Activated T-helper 1 cell treated with anti-CD3 and anti-CD28 coated beads, Interleukin-2, amount 50 U/mL, for 16 hours (primary cell): ENCODE results near the gene FMNL3.
"Not testable (repeated sequence)": the region's sequence is repeated elsewhere in the genome, so short reads cannot be mapped to it uniquely, and the experiment has no call there.

ENCODE experiments used
- DNase-seq, 2 donors: peaks; one replicate each; pipeline ENCODE4 v3.0.0-alpha.2; 2020; ENCODE audit warnings: low read depth in 1 of 2, low spot score in 1 of 2

FMNL3 gene

DNA sequence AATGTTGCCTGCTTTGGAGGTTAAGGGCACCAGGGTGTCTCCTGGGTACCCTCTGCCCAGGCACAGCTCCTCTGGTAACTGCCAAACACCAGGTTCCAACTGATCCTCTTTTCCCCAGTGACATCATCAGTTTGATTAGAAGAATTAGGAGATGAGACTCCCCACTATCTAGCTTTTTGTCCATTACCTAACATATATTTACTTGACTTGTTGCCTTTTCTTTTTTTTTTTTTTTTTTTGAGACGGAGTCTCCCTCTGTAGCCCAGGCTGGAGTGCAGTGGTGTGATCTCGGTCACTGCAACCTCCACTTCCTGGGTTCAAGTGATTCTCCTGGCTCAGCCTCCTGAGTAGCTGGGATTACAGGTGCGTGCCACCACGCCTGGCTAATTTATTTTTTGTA lies 101.7 kb downstream of the FMNL3 start, which contains the start of gene FAM186B:
Gene FAM186B (minus strand): TSS at position 101 of the 400 bp plus-strand sequence. CDS start 162 bp downstream, outside the sequence.
- DNase-seq: not testable (repeated sequence)

DNA sequence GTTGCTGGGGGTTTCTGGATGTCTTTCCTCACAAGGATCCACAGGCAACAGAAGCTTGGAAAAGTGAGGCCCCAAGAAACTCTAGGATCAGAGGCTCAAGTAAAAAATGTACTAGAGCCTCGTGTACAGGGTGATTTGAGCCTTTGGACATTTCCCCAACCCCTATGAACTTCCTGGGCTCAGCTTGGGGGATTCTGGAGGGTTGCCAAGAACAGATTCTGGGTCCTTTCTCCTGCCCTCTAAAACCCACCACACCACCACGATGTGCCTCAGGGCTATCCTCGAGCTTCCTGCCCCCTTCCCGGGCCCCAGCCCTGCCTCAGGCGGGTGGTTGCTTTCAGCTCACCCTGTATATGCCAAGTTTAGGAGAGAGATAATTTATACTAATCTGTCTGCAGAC lies 102.3 kb downstream of the FMNL3 start:
- DNase-seq: no peak

- no peak for DNase-seq
These were observed 103.5 kb downstream of the FMNL3 start for GRCh38 chr12:49603721-49604120.

DNA sequence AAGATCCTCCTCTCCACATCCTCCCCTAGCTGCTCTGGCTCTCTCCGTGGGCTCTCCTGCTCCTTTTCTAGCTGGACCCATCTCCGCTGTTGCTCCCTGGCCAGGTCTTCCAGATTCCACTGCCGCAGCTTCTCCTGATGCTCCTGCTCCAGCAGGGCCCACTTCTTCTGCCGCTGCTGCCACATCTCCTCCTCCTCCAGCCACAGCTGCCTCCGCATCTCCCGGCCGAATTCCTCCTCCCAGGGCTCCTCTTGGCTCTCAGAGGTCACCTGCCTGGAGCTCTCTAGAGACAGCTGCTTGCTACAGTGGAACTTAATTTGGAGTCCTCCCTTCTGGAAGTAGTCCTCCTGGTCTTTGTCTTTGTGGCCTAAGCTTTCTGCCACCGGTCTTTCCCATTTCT lies 107.2 kb downstream of the FMNL3 start:
- DNase-seq: no peak

DNA sequence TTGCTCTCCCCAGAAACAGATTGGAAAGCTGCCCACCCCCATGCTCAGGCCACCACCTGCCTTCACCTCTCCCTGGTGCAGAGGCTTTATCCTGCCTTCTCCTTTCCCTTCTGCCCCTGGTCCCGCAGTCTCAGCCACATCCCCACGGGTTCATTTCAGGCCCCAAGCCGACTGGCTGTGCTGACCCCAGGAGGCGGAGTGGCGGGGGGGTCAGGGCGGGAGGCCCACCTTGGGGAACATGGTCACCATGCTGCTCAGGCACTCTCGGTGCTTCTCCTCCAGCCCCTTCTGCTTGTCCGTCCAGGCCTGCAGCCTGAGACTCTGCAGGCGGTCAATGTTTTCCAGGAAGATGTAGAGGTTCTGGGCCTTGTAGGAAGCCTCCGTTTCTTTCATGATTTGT lies 108.7 kb downstream of the FMNL3 start:
- DNase-seq: no peak

GRCh38 chr12:49588721-49589516 lies 118.3 kb downstream of the FMNL3 start:
- DNase-seq: no peak

GRCh38 chr12:49588281-49588680 lies 118.9 kb downstream of the FMNL3 start:
- no peak for DNase-seq

- DNase-seq: no peak
These were observed 119.9 kb downstream of the FMNL3 start for GRCh38 chr12:49587174-49587908.
